ENCODE measurements around the gene ABCA1.
"Not testable (repeated sequence)": the region's sequence is repeated elsewhere in the genome, so short reads cannot be mapped to it uniquely, and the experiment has no call there.

ABCA1 gene

DNA sequence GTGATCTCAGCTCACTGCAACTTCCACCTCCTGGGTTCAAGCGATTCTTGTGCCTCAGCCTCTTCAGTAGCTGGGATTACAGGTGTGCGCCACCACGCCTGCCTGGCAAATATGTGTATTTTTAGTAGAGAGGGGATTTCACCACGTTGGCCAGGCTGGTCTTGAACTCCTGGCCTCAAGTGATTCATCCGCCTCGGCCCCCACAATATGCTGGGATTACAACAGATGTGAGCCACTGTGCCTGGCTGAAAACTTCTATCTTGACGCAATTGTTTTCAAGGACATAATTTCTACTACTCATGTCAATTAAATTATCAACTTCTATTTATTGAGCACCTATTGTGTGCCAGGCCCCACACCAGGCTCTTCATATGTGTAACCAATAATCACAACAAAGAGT is 72.7 kb downstream of the ABCA1 start:
- H3K27me3 ChIP-seq (ENCODE audit: control insufficient read depth, insufficient read depth, low read length); H3K4me3 ChIP-seq (ENCODE audit: low read depth, low read length); H3K9ac ChIP-seq (ENCODE audit: low read length); H3K4me1 ChIP-seq (ENCODE audit: control insufficient read depth, insufficient read depth, low read length); H3K9me3 ChIP-seq (ENCODE audit: control insufficient read depth, insufficient read depth, low read depth, low read length); H3K27ac ChIP-seq (ENCODE audit: low read depth, low read length); H3K36me3 ChIP-seq (ENCODE audit: control insufficient read depth, insufficient read depth, low read length): not testable (repeated sequence)

DNA sequence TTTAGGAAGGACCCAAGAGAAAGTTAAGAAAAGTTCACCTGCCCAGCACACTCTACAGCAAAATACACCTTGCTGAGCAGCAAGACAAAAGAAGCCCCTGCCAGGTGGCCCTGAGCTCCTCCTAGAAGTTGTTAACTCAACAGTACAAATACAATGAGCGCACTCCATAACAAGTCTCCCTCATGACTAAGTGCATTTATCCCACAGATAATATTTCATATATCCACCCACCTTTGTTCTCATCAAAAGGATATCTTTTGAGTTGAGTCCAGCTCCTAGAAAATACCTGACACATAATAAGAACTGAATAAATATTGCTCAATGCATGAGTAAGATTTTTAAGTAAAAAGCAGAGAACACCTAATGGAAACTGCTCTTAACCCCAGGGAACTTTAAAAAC is 73.3 kb downstream of the ABCA1 start:
- H3K9me3 ChIP-seq (ENCODE audit: control insufficient read depth, insufficient read depth, low read depth, low read length) = no peaks in the 10 kb centered on the region
- no peak overlapping the region for H3K9ac ChIP-seq (ENCODE audit: low read length)
- H3K36me3 ChIP-seq (ENCODE audit: control insufficient read depth, insufficient read depth, low read length) = peaks cover 2% of the 10 kb centered on the region; the same call in 1 of the 2 replicates
- H3K4me1 ChIP-seq (ENCODE audit: control insufficient read depth, insufficient read depth, low read length) = no peaks in the 10 kb centered on the region
- H3K27me3 ChIP-seq (ENCODE audit: control insufficient read depth, insufficient read depth, low read length) = no peaks in the 10 kb centered on the region
- H3K27ac ChIP-seq (ENCODE audit: low read depth, low read length) = no peak overlapping the region
- H3K4me3 ChIP-seq (ENCODE audit: low read depth, low read length) = no peak overlapping the region

DNA sequence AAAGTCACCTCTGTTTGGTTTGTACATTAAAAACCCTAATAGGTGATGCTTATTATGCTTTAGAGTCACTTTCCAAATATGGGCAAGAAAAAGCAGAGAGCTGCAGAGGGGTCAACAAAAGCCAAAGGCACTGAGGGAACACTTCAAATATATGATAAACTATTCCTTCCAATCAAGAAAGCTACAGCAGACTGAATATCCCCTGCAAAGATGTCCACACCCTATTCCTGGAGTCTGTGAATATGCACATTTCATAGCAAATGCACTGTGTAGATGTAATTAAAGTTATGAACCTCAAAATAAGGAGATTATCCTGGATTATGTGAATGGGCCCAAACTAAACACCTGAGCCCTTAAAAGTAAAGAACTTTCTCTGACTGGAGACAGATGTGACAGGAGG is 74.3 kb downstream of the ABCA1 start:
- Histone ChIP-seq H3K4me1 (ENCODE audit: control insufficient read depth, insufficient read depth, low read length) (no peaks in the 10 kb centered on the region), H3K9ac (ENCODE audit: low read length) (no peak overlapping the region), H3K36me3 (ENCODE audit: control insufficient read depth, insufficient read depth, low read length) (peaks cover 2% of the 10 kb centered on the region; the same call in 1 of the 2 replicates)

DNA sequence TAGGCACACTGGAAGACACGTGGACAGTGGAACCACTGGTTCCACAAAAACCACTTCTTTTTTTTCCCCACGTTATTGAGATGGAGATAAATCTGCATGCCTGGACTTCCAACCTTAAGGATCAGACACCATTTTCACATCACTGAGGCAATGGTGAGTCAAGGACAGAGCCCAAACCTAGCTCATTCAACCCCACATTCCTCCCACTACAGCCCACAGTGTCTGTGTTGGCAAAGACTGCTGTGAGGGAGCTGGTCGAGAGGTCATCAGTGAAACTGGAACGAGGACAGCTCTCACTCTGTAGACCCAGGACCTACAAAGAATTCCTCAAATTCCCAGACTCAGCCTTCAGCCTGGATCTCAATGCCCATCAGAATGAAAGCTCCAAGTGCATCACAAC is 74.8 kb downstream of the ABCA1 start:
- Histone ChIP-seq H3K4me1 (ENCODE audit: control insufficient read depth, insufficient read depth, low read length) (no peaks in the 10 kb centered on the region), H3K9ac (ENCODE audit: low read length) (no peak overlapping the region), H3K27me3 (ENCODE audit: control insufficient read depth, insufficient read depth, low read length) (no peaks in the 10 kb centered on the region), H3K36me3 (ENCODE audit: control insufficient read depth, insufficient read depth, low read length) (no peaks in the 10 kb centered on the region), H3K4me3 (ENCODE audit: low read depth, low read length) (no peak overlapping the region), H3K9me3 (ENCODE audit: control insufficient read depth, insufficient read depth, low read depth, low read length) (no peaks in the 10 kb centered on the region), H3K27ac (ENCODE audit: low read depth, low read length) (no peak overlapping the region)

More for the DNA sequence above, 74.3 kb downstream of the ABCA1 start:
- no peak overlapping the region for H3K27ac ChIP-seq (ENCODE audit: low read depth, low read length)
- H3K9me3 ChIP-seq (ENCODE audit: control insufficient read depth, insufficient read depth, low read depth, low read length) = no peaks in the 10 kb centered on the region
- H3K27me3 ChIP-seq (ENCODE audit: control insufficient read depth, insufficient read depth, low read length) = no peaks in the 10 kb centered on the region
- H3K4me3 ChIP-seq (ENCODE audit: low read depth, low read length) = no peak overlapping the region

DNA sequence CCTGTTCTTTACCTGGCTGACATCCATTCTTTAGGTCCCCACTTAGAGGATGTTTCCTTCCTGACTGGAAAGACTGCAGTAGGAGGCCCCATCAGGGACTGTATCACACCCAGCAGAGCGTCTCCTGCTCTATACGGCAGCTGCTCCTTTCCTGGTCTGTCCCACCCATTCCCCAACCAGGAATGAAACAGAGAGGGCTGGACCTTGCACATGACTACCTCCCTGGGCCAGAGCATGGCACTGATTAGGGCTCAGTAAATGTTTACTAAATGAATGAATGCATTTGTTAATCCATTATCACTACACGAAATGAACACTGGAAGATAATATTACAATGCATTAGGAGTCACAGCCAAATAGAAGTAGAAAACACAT is 76.4 kb downstream of the ABCA1 start:
- H3K36me3 ChIP-seq (ENCODE audit: control insufficient read depth, insufficient read depth, low read length) = no peaks in the 10 kb centered on the region
- H3K9ac ChIP-seq (ENCODE audit: low read length) = no peak overlapping the region
- H3K27ac ChIP-seq (ENCODE audit: low read depth, low read length) = no peak overlapping the region
- H3K4me3 ChIP-seq (ENCODE audit: low read depth, low read length) = no peak overlapping the region
- H3K9me3 ChIP-seq (ENCODE audit: control insufficient read depth, insufficient read depth, low read depth, low read length) = no peaks in the 10 kb centered on the region
- no peaks in the 10 kb centered on the region for H3K27me3 ChIP-seq (ENCODE audit: control insufficient read depth, insufficient read depth, low read length)
- H3K4me1 ChIP-seq (ENCODE audit: control insufficient read depth, insufficient read depth, low read length) = no peaks in the 10 kb centered on the region

DNA sequence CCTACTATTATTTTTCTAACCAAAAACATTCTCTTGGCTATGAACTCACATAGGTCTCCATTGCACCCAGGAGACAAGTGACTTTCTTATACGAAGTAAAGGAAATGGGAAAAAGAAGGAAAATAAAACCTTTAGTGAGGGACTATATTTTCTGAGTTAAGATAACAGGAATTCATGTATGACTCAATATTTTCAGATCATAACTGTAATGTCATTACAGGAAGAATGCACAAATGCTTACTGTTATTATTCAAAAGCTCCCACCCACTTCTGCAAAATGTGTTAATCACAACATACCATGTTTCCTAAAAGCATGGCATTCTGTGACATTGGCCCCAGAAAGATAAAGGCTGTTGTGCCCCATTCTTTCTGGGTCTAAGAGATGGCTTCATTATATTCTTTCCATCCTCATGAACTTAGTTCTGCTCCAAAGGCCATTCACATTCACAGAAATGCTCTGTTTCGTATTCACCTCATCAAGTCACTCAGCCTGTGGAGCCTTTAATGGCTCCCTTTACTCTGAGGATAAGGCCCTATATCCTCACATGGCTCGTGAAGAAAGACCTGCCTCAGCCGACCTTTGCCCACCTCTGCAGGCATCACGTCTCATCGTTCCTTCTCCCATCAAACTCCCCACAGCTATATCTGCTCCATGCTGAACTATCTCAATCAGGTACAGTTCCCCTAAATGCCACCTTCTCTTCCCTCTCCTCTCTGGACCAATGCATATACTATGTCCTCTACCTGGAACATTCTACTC is 77.0 kb downstream of the ABCA1 start:
- Histone ChIP-seq H3K9ac (ENCODE audit: low read length) (no peak overlapping the region), H3K4me1 (ENCODE audit: control insufficient read depth, insufficient read depth, low read length) (no peaks in the 10 kb centered on the region), H3K9me3 (ENCODE audit: control insufficient read depth, insufficient read depth, low read depth, low read length) (no peaks in the 10 kb centered on the region), H3K36me3 (ENCODE audit: control insufficient read depth, insufficient read depth, low read length) (no peaks in the 10 kb centered on the region), H3K27me3 (ENCODE audit: control insufficient read depth, insufficient read depth, low read length) (no peaks in the 10 kb centered on the region), H3K27ac (ENCODE audit: low read depth, low read length) (no peak overlapping the region), H3K4me3 (ENCODE audit: low read depth, low read length) (no peak overlapping the region)

DNA sequence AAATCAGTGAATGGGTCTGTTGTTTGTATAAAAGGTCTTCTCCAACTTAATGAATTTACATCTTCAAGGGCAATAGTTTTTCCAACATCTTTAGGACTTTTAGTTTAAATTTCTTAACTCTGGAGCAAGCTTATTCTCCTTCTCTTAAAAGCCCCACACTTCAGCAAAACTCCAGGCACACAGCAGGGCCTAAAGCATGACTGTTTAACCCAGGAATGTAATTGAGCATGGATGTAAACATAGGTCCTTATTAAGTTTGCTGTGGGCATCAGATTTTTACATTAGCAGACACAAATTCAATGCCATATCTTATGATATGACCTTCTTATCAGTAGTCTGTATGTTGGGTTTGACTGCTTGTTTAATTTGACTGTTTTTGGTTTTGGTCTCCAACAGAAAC is 78.9 kb downstream of the ABCA1 start:
- Histone ChIP-seq H3K27me3 (ENCODE audit: control insufficient read depth, insufficient read depth, low read length) (no peaks in the 10 kb centered on the region), H3K9ac (ENCODE audit: low read length) (no peak overlapping the region), H3K4me3 (ENCODE audit: low read depth, low read length) (no peak overlapping the region), H3K36me3 (ENCODE audit: control insufficient read depth, insufficient read depth, low read length) (no peaks in the 10 kb centered on the region), H3K9me3 (ENCODE audit: control insufficient read depth, insufficient read depth, low read depth, low read length) (no peaks in the 10 kb centered on the region), H3K27ac (ENCODE audit: low read depth, low read length) (no peak overlapping the region), H3K4me1 (ENCODE audit: control insufficient read depth, insufficient read depth, low read length) (no peaks in the 10 kb centered on the region)

DNA sequence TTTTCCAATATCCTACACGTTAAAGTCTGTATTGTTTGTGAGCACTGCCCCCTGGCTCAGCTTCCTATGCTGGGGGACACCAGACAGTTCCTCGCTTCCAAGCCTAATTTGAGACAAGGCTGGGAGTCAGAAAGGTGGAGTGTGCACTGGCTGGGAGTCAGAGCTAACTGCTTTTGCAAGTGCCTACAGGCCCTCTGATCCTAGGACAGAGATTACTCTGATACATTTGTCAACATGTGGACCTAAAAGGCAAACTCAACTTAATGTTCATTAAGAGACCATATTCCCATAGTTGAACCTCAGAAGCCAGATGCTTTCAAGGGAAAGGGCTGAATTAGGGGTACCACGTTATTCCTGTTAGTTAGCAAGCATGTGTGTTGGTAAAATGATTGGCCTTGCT is 83.2 kb downstream of the ABCA1 start:
- Histone ChIP-seq H3K9me3 (ENCODE audit: control insufficient read depth, insufficient read depth, low read depth, low read length) (no peaks in the 10 kb centered on the region), H3K4me1 (ENCODE audit: control insufficient read depth, insufficient read depth, low read length) (no peaks in the 10 kb centered on the region), H3K27ac (ENCODE audit: low read depth, low read length) (no peak overlapping the region), H3K4me3 (ENCODE audit: low read depth, low read length) (no peak overlapping the region), H3K9ac (ENCODE audit: low read length) (no peak overlapping the region), H3K36me3 (ENCODE audit: control insufficient read depth, insufficient read depth, low read length) (no peaks in the 10 kb centered on the region), H3K27me3 (ENCODE audit: control insufficient read depth, insufficient read depth, low read length) (no peaks in the 10 kb centered on the region)

DNA sequence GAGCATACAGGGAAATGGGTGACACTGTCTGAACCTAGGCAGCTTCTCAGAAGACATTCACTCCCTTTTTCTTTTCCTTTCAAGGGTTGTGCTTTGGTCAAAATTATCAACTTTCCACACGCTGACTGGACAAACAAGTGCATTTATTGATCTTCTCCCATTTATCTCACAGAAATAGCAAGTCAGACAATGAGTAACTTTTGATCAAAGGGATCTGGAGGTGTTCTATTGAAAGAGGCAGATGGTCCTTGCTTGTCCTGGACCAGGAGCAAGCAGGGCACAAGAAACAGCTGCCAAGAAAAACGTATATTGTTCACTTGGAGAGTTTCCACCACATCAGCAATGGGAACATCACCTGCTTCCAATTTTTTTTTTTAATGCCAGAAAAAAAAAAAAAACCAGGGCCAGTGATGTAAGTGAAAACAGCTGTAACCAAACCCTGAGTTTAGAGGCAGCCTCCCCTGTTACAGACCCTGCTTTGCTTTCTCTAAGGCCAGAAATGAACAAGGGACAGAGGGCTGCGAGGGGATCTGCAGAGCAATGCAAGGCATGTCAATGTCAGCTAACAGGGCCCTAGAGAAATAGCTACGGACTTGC is 84.2 kb downstream of the ABCA1 start:
- Histone ChIP-seq H3K4me3 (ENCODE audit: low read depth, low read length) (no peak overlapping the region), H3K27ac (ENCODE audit: low read depth, low read length) (no peak overlapping the region), H3K4me1 (ENCODE audit: control insufficient read depth, insufficient read depth, low read length) (no peaks in the 10 kb centered on the region), H3K9ac (ENCODE audit: low read length) (no peak overlapping the region), H3K27me3 (ENCODE audit: control insufficient read depth, insufficient read depth, low read length) (no peaks in the 10 kb centered on the region), H3K36me3 (ENCODE audit: control insufficient read depth, insufficient read depth, low read length) (no peaks in the 10 kb centered on the region), H3K9me3 (ENCODE audit: control insufficient read depth, insufficient read depth, low read depth, low read length) (no peaks in the 10 kb centered on the region)

DNA sequence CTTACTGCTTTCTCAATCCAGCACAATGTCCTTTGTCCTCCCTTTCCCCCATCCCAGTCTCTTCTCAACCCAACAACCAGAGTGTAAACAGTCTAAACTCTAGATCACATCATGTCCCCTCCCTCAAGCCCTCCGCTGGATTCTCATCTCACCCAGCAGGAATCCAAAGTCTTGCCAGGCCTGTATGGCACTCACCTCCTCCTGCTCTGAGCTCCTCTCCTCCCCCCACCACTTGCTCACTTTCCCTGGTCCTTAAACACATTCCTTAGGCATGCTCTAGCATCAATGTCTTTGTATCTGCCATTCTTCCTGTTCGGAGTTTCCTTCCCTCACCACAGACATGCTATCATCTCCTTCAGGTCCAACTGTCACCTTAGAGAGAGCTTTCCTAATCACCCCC is 85.3 kb downstream of the ABCA1 start:
- Histone ChIP-seq H3K36me3 (ENCODE audit: control insufficient read depth, insufficient read depth, low read length) (no peaks in the 10 kb centered on the region), H3K4me3 (ENCODE audit: low read depth, low read length) (no peak overlapping the region), H3K27me3 (ENCODE audit: control insufficient read depth, insufficient read depth, low read length) (no peaks in the 10 kb centered on the region), H3K9me3 (ENCODE audit: control insufficient read depth, insufficient read depth, low read depth, low read length) (no peaks in the 10 kb centered on the region), H3K4me1 (ENCODE audit: control insufficient read depth, insufficient read depth, low read length) (no peaks in the 10 kb centered on the region), H3K27ac (ENCODE audit: low read depth, low read length) (no peak overlapping the region), H3K9ac (ENCODE audit: low read length) (no peak overlapping the region)

DNA sequence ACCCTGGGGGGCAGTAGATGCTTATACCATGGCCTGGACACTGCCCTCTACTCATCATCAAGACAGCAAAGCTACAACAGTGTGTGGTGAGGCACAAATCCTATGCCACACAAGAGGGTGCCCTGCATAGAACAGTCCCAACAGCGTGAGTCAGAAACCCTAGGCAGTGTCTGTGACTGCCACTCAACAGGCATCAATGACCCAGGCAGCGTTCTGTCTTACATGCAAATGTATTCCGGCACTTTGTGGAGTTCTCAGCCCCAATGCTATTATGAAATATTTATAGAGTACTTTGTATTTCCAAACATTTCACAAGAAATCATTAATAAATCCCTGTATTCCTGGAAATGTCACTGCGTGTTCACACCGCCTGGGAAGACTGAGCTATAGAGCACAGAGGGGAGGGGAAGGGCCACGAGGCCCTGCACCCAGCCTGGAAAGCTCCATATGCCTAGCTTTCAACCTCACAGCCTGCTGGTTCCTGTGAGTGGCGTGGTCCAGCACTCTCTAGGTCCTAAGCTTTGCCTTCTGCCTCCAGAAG is 86.3 kb downstream of the ABCA1 start:
- H3K4me3 ChIP-seq (ENCODE audit: low read depth, low read length) = no peak overlapping the region
- peaks cover 2% of the 10 kb centered on the region; the same call in 1 of the 2 replicates for H3K36me3 ChIP-seq (ENCODE audit: control insufficient read depth, insufficient read depth, low read length)
- H3K9ac ChIP-seq (ENCODE audit: low read length) = no peak overlapping the region
- no peaks in the 10 kb centered on the region for H3K9me3 ChIP-seq (ENCODE audit: control insufficient read depth, insufficient read depth, low read depth, low read length)
- H3K27ac ChIP-seq (ENCODE audit: low read depth, low read length) = no peak overlapping the region
- H3K4me1 ChIP-seq (ENCODE audit: control insufficient read depth, insufficient read depth, low read length) = peaks cover 2% of the 10 kb centered on the region; the same call in 1 of the 2 replicates
- H3K27me3 ChIP-seq (ENCODE audit: control insufficient read depth, insufficient read depth, low read length) = no peaks in the 10 kb centered on the region

Data from HUES6 (cell line).